Measurements from ENCODE around the gene DMC1.
"Not testable (repeated sequence)": the region's sequence is repeated elsewhere in the genome, so short reads cannot be mapped to it uniquely, and the experiment has no call there.

DMC1 gene, protein sequence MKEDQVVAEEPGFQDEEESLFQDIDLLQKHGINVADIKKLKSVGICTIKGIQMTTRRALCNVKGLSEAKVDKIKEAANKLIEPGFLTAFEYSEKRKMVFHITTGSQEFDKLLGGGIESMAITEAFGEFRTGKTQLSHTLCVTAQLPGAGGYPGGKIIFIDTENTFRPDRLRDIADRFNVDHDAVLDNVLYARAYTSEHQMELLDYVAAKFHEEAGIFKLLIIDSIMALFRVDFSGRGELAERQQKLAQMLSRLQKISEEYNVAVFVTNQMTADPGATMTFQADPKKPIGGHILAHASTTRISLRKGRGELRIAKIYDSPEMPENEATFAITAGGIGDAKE

GRCh38 chr22:38569972-38570778 lies at the start of gene DMC1:
Gene DMC1, minus strand, starts transcription at chr22:38570183. Its CDS starts 1,927 bp downstream, at chr22:38568256.
- DNase-seq, result peak; percentile 96
- TF ChIP-seq POLR2A (IDR thresholded peaks at IDR 0.05; ENCODE audit: low read length) (peak; percentile 45), GATA1 (IDR thresholded peaks at IDR 0.05; ENCODE audit: low read depth, low read length) (no peak)

GRCh38 chr22:38618682-38619081 lies 48.7 kb upstream of the DMC1 start:
- DNase-seq, result no peak
- TF ChIP-seq GATA1 (IDR thresholded peaks at IDR 0.05; ENCODE audit: low read depth, low read length) (no peak), POLR2A (IDR thresholded peaks at IDR 0.05; ENCODE audit: low read length) (no peak)

GRCh38 chr22:38618258-38618657 lies 48.3 kb upstream of the DMC1 start:
- DNase-seq, result no peak
- TF ChIP-seq GATA1 (IDR thresholded peaks at IDR 0.05; ENCODE audit: low read depth, low read length) (no peak), POLR2A (IDR thresholded peaks at IDR 0.05; ENCODE audit: low read length) (no peak)

GRCh38 chr22:38615064-38615405 lies 45.1 kb upstream of the DMC1 start:
- DNase-seq, result not testable (repeated sequence)

GRCh38 chr22:38614332-38615063 lies 44.5 kb upstream of the DMC1 start:
- DNase-seq, result no peak
- TF ChIP-seq GATA1 (IDR thresholded peaks at IDR 0.05; ENCODE audit: low read depth, low read length) (no peak), POLR2A (IDR thresholded peaks at IDR 0.05; ENCODE audit: low read length) (no peak)

DNA sequence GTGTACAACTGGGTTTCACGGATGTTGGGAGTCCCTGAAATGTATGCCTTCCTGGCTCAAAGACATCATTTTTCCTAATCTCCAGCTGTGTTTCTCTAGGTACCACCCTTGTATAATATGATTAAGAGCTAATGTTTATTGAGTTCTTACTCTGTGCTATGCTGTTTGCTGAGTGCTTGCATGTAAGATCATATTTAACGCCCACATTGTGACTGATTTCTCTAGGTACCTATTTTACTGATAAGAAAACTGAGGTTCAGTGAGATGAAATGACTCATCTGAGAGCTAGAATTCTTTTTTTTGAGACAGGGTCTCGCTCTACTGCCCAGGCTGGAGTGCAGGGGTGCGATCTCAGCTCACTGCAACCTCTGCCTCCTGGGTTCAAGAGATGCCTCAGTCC lies 43.6 kb upstream of the DMC1 start:
- no peak for DNase-seq
- TF ChIP-seq POLR2A (IDR thresholded peaks at IDR 0.05; ENCODE audit: low read length) (no peak), GATA1 (IDR thresholded peaks at IDR 0.05; ENCODE audit: low read depth, low read length) (no peak)

DNA sequence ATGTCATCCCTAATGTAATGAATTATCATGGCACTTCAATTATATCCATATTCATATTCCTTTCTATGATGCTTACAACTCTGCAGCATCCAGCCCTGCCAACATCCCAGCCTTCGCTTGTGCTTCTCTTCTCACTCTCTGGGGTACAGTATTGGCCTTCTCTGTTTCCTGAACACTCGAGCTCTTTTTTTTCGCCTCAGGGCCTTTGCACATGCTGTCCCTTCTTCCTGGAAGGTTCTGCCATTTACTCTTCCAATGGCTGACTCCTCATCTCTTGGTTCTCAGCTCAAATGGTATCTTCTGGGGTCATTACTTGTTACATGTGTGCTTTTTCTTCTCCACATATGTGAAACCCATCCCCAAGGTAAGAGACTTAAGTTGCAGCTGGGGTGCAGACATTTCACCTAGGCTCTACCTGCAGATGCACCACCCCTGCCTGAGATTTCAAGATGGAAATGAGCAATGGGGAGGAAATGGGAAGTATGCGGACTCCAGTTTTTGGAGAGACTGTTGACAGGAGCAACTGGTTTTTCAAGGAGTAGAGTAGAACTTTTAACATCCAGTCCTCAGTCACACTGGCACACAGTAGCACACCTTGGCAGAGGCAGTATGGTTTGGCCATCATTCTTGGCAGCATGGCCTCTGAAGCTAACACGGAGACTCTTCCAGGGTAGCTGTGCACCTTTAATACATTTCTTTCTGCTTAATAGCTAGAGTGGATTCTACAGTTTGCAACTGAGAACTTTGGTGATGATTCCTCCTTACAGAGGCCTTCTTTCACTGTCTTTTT lies 42.4 kb upstream of the DMC1 start:
- DNase-seq, result no peak
- TF ChIP-seq POLR2A (IDR thresholded peaks at IDR 0.05; ENCODE audit: low read length), result no peak
- TF ChIP-seq GATA1 (IDR thresholded peaks at IDR 0.05; ENCODE audit: low read depth, low read length), result no peak

DNA sequence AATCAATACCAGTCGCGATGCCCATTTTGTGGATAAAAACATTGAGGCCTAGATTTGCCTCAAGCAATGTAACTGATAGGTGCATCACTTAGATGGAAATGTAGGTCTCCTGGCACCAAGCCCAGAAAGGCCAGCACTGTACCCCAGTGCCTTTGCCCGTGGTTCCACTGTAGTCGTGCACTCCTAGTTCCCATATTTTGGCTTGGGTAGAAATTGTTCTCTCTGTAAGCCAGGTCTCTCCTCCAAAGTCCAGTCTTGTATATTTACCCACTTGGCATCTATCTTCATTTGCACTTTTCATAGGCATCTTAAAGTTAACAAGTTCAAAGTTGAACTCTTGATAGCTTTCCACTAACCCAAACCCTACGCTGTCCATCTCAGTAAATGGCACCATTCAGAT lies 41.6 kb upstream of the DMC1 start:
- no peak for DNase-seq
- TF ChIP-seq GATA1 (IDR thresholded peaks at IDR 0.05; ENCODE audit: low read depth, low read length) (no peak), POLR2A (IDR thresholded peaks at IDR 0.05; ENCODE audit: low read length) (no peak)

DNA sequence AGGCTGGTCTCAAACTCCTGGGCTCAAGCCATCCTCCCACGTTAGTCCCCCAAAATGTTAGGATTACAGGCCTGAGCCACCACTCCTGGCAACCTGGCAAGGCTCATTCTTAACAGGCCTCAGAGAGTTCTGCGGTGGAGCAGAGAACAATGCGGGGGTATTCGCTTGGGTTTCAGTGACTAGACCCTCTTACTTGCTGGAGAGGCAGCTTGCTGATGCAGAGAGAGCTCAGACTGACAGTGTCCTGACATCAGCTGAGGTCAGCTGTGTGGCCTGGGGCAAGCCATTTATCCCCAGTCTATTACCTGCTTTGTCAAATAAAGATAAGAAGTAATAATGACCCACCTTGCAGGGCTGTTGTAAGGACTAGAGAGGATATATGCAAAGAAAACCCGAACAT lies 40.3 kb upstream of the DMC1 start:
- no peak for DNase-seq
- TF ChIP-seq POLR2A (IDR thresholded peaks at IDR 0.05; ENCODE audit: low read length), result no peak
- TF ChIP-seq GATA1 (IDR thresholded peaks at IDR 0.05; ENCODE audit: low read depth, low read length), result no peak

GRCh38 chr22:38608992-38609750 lies 39.2 kb upstream of the DMC1 start:
- DNase-seq, result no peak

GRCh38 chr22:38607680-38608079 lies 37.7 kb upstream of the DMC1 start:
- DNase-seq, result no peak
- TF ChIP-seq POLR2A (IDR thresholded peaks at IDR 0.05; ENCODE audit: low read length) (no peak), GATA1 (IDR thresholded peaks at IDR 0.05; ENCODE audit: low read depth, low read length) (no peak)

More at GRCh38 chr22:38608992-38609750, 39.2 kb upstream of the DMC1 start:
- TF ChIP-seq GATA1 (IDR thresholded peaks at IDR 0.05; ENCODE audit: low read depth, low read length), result no peak
- no peak for TF ChIP-seq POLR2A (IDR thresholded peaks at IDR 0.05; ENCODE audit: low read length)

DNA sequence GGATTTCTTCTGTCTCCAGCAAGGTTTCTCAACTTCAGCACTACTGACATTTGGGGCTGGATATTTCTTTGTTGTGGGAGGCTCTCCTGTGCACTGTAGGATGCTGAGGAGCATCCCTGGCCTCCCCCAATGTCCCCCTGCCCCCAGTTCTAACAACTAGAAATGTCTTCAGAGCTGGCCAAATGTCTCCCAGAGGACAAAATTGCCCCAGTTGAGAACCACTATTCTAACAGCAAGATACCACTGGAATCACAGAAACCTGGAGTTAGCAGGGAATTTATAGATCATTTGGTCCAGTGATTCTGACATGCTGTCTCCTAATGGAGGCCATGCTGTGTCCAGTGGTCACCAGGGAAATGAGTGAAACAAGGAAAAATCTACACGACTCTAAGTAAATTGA lies 32.2 kb upstream of the DMC1 start:
- TF ChIP-seq POLR2A (IDR thresholded peaks at IDR 0.05; ENCODE audit: low read length) (no peak), GATA1 (IDR thresholded peaks at IDR 0.05; ENCODE audit: low read depth, low read length) (no peak)
- no peak for DNase-seq

DNA sequence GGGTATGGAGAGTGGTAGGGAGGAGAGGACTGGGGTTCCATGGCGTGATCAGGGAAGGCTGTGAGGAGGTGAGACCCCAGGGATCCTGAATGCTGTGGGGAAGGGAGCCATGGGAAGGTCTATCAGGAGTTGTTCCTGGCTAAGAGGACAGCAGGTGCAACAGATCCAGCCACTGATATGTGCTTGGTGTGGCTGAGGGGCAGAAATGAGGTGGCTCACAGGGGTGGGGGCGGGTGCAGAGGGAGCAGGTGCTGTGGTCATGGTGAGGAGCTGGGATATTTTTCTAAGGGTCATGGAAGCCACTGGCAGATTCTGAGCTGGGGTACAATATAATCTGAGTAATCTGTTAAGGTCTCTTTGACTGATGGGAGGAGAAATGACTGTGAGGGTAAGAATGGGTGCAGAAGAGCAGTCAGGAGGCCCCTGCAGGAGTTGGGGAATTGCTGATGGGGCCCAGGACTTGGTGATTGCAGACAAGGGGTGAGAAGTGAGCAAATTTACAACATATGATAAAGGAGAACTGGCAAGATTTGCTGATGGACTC lies 31.3 kb upstream of the DMC1 start:
- no peak for DNase-seq
- TF ChIP-seq POLR2A (IDR thresholded peaks at IDR 0.05; ENCODE audit: low read length), result no peak
- no peak for TF ChIP-seq GATA1 (IDR thresholded peaks at IDR 0.05; ENCODE audit: low read depth, low read length)

All from erythroblast (primary cell).